GM18520 (cell line): ENCODE measurements around the gene INPP1.
"Not testable (repeated sequence)": the region's sequence is repeated elsewhere in the genome, so short reads cannot be mapped to it uniquely, and the experiment has no call there.

Source experiments
- ATAC-seq: cut with Tn5 transposase; IDR thresholded peaks from one replicate; pipeline ENCODE4 v1.9.1; 2021; ENCODE audit not compliant: unreplicated experiment

Gene INPP1

DNA sequence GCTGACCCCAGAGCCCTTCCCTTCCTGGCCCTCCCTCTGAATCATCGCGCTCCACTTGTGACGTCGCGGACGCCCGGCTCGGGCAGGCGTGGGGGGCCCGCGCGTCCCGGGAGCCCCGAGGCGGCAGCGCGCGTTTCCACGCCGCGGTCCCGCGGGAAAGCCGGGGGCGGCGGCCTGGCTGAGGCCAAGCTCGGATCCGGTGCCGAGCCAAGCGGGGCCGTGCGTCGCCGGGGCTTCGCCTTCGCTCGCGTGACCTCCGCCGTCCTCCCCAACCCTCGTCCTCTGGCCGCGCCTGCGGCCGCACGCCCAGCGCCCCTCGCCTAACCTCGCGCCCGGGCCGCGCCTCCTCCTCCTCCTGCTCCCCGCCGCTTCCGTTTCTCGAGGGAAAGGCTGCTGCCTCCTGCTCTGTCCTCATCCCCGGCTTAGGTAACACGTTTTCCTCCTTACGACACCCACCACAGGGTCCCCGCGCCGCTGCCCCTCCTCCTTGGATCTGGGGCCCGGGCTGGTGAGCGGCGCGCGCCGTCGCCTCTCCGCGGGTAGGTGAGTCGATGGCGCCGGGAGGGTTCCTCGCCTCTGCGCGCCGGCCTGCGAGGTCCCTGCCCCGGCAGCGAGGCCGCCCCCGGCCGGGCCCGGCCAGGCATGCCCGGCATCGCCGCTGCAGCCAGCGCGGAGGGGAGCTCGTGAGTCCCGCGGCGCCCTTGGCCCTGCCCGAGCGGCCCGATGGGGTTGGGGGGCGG, at the start of gene INPP1:
Gene INPP1, plus strand, starts transcription at position 54 of the 740 bp plus-strand sequence. CDS start 16,514 bp downstream, outside the sequence.
- ATAC-seq, result peak; percentile 35

DNA sequence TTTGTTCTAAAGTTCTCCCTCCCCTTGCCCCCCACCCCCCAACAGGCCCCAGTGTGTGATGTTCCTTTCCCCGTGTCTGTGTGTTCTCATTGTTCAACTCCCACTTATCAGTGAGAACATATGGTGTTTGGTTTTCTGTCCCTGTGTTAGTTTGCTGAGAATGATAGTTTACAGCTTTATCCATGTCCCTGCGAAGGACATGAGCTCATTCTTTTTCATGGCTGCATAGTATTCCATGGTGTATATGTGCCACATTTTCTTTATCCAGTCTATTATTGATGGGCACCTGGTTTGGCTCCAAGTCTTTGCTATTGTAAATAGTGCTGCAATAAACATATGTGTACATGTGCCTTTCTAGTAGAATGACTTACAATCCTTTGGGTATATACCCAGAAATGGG, 45.5 kb upstream of the INPP1 start:
- not testable (repeated sequence) for ATAC-seq

DNA sequence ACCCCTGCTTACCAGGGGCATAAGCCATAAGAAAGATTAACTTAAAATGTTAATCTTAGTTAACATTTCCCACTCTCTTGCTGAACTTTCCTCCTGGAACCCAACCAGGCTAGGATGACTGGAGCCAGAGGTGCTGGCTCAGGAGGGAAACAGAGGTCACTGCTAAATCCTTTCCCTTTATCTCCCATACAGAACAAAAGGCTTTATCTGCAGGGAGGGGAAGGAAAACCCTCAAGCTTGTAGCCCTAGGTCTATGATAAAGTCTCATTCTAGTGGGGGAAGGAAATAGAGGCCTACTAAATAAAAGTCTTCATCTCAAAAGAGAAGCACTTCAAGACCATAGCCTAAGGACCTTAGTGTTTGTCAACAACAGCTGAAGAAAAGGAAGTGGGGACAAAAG, 42.4 kb upstream of the INPP1 start:
- ATAC-seq, result no peak

DNA sequence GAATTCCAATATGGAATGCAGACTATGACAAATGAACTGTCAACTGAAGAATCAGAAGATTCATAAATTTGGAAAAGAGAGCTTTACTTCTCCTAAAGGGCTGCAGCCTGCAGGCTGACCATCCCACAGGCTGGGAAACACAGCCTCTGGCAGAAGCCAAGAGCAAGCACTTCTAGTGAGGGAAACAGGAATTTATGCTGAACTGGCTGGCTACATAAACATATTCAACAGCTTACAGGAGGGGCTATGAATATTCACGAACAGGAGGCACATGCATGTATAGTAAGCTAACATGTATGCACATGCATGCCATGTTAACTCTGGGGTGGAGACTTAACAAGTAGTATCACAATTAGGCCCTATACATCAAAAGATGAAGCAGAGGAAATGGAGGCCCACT, 41.3 kb upstream of the INPP1 start:
- no peak for ATAC-seq

DNA sequence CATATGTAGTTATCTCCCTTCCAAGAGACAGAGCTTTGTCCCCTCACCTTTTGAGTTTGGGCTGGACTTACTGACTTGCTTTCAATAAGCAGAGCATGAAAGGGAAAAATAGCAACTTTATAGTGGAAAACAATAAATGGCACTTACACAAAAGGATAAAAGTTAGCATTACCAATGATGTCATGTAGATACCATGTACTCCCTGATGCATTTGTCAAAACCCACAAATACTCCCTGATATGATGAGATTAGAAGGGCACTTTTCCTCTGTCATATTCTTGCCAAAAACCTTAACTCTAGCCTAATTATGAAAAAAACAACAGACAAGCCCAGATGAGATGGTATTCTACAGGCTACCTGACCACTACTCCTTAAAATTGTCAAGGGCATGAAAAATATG, 39.7 kb upstream of the INPP1 start:
- ATAC-seq, result no peak

GRCh38 chr2:190304404-190304803, 39.0 kb upstream of the INPP1 start:
- no peak for ATAC-seq

DNA sequence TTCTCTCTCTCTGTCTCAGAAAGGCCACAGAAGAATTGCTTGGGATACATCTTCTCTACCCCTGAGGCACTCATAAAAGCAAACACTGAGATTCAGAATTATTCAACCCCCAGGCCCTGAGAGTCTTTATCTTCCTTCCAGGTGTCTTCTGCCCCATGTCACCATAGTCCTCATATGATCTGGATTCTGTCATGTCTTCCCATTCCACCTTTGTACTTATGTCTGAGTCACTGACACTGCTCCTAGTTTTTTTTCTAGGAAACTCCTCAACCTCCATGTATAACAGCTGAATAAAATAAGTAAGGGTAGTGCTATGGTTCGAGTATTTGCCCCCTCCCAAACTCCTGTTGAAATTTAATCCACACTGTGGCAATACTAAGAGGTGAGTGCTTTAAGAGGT, 35.4 kb upstream of the INPP1 start:
- ATAC-seq, result no peak

- ATAC-seq, result no peak
Measured at GRCh38 chr2:190311893-190312634, 31.3 kb upstream of the INPP1 start.

- not testable (repeated sequence) for ATAC-seq
Measured at GRCh38 chr2:190312635-190313025, 30.8 kb upstream of the INPP1 start.

DNA sequence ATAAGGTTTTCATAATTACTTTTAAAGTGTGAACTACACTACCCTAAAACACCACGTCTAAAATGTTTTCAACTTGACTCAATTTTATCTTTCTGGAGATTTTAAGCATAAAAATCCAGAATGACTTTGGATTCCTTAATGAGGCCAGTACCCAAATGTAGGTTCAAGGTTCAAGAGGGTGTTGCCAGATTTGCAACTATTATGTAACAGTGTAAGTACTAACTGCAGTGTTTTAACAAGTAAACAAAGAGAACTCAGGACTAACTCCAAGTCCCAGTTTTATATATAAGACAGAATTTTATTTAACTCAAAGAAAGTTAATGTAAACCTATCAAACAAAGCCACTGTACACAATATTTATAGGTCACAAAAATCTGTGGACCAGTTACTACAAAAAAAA, 29.5 kb upstream of the INPP1 start:
- no peak for ATAC-seq

DNA sequence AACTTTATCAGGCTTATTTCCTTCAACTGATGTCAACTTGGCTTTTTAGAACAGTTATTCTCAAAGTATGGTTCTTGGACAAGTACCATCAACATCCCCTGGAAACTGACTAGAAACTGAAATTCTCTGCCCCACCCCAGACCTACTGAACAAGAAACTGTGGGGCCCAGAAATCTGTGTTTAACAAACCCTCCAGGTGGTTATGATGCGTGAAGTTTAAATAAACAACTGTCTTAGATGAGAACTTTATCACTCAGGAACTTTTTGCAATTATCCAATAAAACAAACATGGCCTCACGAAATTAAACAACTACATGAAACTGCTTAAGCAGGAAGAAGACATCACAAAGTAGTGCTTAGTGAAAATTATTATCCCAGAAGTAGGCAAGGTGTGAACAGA, 28.1 kb upstream of the INPP1 start:
- no peak for ATAC-seq

DNA sequence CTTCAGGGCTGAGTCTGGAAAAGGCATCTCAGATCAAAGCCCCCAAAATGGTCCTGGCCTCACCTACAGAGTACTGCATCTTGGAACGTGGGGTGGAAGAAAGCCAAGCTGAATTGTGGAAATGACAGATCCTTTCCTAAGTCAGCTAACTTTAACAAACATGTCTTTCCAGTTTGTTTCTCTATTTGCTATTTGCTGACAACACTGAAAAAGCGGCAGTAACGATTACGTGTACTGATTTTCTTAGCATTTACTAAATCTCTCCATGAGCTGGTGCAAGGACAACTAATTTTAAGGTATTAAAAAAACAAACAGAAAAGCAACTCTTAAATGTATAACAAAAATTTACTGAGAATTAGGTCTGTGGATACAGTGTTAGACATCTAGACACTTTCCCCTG, 24.9 kb upstream of the INPP1 start:
- ATAC-seq, result no peak

- ATAC-seq, result no peak
Measured at GRCh38 chr2:190318931-190319554, 24.3 kb upstream of the INPP1 start.

DNA sequence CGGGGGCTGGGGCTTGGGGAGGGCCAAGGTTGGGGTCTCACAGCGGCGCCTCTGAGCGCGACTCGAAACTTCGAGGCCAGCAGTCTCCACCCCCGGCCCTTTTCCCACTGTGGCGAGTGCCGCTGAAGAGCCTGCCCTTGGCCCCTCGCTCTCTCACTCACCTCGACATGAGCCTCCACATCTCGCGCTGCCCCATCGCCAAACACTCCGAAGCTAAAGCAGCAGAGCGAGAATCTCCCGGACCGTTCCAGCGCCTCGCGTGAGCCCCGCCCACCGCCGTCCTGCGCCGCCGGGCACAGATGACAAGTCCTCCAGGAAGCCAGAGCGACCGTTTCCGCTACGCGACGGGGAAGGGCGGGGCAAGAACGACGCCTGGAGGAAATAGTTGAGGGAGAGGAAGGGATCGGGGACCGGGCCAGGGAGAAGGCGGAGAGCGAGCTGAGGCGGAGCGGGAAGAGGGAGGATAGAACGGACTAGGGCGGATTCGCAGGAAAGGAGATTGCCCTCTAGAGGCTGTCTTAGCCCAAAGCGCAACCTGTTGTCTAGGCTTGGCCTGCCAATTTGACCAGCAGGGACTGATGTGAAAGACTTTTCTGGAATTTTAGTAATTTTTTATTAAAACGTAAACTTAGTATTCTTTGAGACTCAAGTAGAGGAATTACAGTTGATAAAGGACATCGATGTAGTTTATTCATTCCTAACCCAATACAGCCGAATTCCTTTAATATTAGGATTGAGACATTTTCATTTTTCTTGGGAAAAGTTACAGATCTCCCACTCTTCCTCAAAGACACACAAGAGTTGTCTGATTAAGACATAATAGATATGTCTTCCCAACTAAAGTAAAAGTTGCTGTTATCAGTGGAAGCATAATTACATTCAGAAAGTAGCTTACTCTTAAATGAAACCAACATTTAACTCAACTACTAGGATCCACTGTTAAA, 23.6 kb upstream of the INPP1 start, which contains the start of gene HIBCH:
Gene HIBCH, minus strand, starts transcription at position 272 of the 944 bp plus-strand sequence. Its CDS starts 76 bp downstream, at position 196.
- ATAC-seq, result peak; percentile 79

- peak; percentile 26 for ATAC-seq
Measured at GRCh38 chr2:190320696-190321095, 22.7 kb upstream of the INPP1 start.

DNA sequence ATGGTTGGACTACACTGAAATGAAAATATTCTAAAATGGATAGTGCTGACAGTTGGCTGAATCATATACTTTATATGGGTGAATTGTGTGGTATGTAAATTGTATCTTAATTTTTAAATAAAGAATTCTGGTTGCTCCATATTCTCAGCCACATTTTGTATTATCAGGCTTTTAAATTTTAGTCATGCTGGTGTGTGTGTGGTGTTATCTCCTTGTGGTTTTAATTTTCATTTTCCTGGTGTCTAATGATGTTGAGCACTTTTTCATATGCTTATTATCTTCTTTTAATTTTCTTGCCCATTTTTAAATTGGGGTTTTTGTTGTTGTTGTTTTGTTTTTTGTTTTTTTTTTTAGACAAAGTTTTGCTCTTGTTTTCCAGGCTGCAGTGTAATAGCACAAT, 20.0 kb upstream of the INPP1 start:
- ATAC-seq, result no peak

- no peak for ATAC-seq
Measured at GRCh38 chr2:190325588-190325987, 17.8 kb upstream of the INPP1 start.

- ATAC-seq, result no peak
Measured at GRCh38 chr2:190327867-190328572, 15.4 kb upstream of the INPP1 start.

DNA sequence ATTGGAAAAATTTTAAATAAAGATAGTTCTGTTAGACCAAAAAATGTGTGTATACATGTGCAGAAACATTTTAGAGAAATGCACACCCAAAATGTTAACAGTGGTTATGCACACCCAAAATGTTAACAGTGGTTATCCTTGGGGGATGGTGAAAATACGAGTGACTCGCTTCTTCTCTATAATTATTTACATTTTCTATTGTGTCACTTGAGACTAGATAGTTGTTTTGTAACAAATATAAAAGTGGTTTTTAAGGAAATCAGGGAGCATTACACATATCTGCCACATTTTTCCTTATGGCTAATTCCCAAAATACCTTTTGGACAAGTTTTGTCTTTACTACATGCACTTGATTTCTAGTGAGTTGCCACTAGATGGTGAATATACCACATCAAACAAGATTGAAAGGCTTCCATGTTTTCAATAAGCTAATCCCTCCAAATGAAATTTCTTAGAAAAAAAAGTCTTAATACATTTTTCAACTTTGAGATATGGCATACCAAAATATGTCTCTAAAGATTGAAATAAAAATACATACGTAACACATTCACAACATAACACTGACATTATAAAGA, 14.7 kb upstream of the INPP1 start:
- no peak for ATAC-seq

DNA sequence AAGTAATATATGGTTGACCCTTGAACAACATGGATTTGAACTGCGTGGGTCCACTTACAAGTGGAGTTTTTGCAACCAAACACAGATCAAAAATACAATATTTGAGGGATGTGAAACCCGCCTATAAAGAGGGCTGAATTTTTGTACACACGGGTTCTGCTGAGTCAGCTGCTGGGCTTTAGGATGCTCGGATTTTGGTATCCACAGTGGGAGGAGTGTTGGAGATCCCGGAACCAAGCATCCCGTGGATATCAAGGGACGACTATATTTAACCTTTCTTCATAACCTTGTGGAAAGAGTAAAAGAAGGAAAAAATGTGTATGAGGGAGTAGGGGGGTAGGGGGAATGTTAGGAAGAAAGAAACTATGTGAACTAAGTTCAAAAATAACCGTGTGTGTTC, 10.0 kb upstream of the INPP1 start:
- ATAC-seq, result no peak
